Activated gamma-delta T cell treated with Interleukin-2 at 50 U/mL for 16 hours (primary cell): ENCODE data around the gene TMEM53.

ENCODE experiments used
- DNase-seq: peaks from one replicate; pipeline ENCODE4 v3.0.0-alpha.2; 2020

The TMEM53 gene

DNA sequence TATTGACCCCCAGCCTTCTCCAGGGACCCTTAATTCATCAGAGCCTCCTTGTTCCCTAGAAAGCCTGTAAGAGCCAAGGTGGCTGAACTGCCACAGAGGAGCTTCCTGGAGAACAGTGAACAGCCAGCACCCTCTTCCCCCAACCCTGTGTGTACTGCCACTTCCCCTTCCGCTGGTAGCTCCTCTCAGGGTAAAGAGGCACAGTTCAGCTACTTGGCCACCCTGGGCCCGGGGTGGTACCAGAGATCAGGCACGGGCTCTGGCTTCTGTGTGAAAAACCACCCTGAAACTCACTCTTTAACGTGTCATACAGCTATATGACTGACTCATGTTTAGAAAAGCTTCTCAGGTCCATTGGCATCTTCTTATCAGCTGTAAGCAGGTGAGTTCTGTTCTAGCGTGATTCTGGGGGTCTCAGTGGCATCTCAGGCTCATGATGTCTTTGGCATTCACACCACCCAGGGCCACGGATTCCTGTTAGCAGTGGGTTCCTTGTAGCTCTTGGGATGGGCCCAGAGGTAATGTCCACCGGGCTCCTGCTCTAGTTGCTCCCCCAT lies 22.6 kb upstream of the TMEM53 start:
- peak; percentile 58 for DNase-seq

- no peak for DNase-seq
Observed at GRCh38 chr1:44696101-44696500, 21.8 kb upstream of the TMEM53 start.

DNA sequence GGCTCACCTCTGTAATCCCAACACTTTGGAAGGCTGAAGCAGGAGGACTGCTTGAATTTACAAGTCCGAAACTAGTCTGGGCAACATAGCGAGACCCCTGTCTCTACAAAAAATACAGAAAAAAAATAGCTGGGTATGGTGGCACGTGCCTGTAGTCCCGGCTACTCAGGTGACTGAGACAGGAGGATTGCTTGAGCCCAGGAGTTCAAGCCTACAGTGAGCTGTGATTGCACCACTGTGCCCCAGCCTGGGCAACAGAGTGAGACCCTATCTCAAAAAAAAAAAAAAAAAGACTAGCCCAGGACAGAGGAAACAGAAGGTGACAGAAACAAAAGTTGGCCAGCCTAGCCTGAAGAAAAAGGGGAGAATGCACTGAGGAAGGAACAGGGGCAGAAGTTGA lies 21.4 kb upstream of the TMEM53 start:
- no peak for DNase-seq

DNA sequence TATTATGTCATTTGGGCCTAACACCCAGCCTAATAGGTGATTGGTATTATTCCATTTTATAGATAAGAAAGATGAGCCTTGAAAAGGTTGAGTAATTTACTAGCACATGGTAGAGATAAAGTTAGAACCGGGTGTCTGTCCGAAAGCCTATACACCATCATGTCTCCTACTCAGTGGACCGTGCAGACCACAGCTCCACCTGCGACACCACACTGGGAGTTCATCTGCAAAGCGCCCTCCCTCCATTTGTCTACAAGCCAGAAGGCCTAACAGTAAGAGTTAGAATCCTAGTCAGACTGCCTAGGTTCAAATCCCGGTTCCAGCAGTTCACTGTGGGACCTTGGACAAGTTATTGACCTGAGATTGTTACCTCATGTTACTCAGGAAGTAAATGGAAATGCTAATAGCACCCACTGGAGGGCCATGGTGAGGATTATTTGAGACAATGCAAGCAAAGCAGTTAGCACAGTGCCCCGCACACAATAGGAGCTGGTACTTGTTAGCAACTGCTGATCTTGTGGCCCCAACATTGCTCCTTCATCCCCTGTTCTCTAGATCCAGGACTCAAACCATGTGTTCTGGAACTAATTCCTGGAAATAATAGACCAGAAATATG lies 20.7 kb upstream of the TMEM53 start:
- DNase-seq, result no peak

GRCh38 chr1:44693900-44694299 lies 19.6 kb upstream of the TMEM53 start:
- DNase-seq, result no peak

GRCh38 chr1:44693159-44693558 lies 18.9 kb upstream of the TMEM53 start:
- DNase-seq, result no peak

- DNase-seq, result no peak
Observed at GRCh38 chr1:44689447-44689765, 15.1 kb upstream of the TMEM53 start.

DNA sequence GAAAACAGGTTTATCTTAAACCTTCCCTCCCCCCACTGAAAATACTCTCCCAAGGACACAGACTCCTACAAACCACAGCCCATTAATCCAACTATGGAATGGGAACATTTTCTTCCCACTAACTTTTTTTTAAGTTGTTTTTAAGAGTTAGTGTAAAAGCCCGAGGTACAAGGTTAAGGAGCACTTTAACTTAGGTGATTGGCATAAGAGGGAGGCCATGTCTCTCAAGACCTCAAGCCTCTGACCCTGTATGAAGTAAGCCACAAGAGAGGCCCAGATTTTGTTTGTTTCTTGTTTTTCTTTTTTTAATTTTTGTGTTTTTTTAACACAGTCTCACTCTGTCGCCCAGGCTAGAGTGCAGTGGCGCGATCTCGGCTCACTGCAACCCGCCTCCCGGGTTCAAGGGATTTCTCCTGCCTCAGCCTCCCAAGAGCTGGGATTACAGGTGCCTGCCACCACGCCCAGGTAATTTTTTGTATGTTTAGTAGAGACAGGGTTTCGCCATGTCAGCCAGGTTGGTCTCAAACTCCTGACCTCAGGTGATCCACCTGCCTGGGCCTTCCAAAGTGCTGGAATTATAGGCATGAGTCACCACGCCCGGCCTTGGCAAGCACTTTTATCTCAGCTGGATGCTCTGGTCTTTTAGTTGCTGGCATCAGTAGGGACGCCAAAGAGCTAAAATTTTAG lies 14.6 kb upstream of the TMEM53 start:
- DNase-seq, result no peak

- DNase-seq, result no peak
Observed at GRCh38 chr1:44685881-44686280, 11.6 kb upstream of the TMEM53 start.

DNA sequence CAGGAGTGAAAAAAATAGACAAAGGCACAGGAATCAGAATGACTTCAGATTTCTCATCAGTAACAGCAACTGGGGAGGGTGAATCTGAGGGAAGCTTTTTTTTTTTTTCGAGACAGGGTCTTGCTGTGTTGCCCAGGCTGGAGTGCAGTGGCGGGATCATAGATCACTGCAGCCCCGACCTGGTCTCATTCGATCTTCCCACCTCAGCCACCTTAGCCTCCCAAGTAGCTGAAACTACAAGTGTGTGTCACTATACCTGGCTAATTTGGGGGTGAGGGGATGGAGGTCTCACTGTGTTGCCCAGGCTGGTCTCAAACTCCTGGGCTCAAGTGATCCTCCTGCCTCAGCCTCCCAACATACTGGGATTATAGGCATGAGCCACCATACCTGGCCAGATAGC lies 10.9 kb upstream of the TMEM53 start:
- no peak for DNase-seq

DNA sequence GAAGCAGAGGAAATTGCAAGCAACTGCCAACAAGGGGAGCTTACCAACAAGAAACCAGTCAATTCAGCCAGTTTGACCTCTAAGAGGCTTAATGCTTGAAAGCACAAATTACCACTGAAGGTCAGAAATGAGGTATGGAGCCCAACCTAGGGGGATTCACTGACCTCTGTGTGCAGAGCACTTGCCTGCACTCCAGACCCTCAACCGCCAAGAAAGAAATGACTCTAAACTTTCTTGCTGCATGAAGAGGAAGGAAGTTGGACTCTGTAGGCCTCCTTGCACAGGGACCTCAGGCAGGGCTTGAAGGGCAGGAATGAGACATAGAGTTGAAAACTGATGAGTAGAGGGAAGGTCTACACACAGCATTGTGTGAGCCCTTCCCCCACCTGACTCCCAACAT lies 10.2 kb upstream of the TMEM53 start:
- DNase-seq, result no peak

DNA sequence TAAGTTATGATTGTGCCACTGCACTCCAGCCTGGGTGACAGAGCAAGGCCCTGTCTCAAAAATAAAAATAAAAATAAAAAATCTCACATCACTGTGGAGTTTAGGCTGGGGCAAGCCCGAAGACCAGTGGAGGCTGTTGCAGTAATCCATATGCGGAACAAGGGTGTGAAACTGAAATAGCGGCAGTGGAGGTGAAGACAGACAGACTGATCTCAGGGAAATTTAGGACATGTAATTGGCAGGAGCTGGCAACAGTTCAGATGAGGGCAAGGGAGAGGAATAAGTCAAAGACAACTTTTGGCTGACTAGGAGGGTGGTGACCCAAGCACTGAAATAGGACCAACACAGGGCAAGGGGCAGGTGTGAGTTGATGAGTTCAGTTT lies 8.6 kb upstream of the TMEM53 start:
- no peak for DNase-seq

- DNase-seq, result no peak
Observed at GRCh38 chr1:44681905-44682882, 7.9 kb upstream of the TMEM53 start.

GRCh38 chr1:44679468-44679867 lies 5.2 kb upstream of the TMEM53 start:
- no peak for DNase-seq

DNA sequence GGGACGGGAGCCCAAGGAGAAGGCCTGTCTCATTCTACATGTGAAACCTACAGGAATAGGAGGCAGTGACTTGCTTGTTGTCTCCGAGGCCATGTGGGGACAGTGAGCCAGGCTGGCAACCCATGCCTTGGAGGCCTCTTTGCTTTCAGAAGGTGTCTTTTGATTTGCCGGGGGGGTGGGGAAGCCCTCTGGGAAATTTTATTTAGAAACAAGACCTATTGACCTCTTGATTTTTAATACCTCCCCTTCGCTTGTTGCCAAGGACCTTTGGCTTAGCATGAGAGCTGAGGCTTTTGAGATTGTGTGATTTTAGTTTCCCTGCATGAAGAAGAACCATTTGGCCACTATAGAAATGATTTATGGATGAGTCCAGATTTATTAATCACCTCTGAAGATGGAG lies 4.3 kb upstream of the TMEM53 start:
- no peak for DNase-seq

- no peak for DNase-seq
Observed at GRCh38 chr1:44678120-44678519, 3.8 kb upstream of the TMEM53 start.

DNA sequence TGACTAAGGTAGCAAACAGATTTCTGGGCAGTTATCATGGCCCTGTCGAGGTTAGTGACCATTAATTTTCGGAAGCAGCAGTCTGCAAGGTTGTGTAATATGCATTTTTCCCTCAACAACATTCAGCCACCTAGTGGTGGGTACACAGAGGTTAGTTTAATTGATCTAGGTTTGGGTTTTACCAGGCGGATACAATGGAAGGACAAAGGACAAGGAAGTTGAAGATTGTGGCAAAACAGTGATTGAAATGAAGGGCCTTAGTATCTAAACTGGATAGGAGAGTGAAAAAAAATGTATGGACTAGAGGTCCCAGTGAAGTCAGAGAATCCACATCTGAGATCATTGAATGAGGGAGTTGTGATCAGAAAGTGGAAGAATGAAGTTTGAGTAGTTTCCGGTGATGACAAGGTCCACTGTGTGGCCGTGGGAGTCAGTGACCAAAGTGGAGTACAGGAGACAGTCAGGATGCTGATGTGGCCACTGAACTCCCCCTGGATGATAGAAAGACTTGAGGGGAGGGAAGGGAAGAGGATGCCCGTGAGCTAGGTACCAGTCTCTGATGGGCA lies 3.0 kb upstream of the TMEM53 start:
- DNase-seq, result no peak

DNA sequence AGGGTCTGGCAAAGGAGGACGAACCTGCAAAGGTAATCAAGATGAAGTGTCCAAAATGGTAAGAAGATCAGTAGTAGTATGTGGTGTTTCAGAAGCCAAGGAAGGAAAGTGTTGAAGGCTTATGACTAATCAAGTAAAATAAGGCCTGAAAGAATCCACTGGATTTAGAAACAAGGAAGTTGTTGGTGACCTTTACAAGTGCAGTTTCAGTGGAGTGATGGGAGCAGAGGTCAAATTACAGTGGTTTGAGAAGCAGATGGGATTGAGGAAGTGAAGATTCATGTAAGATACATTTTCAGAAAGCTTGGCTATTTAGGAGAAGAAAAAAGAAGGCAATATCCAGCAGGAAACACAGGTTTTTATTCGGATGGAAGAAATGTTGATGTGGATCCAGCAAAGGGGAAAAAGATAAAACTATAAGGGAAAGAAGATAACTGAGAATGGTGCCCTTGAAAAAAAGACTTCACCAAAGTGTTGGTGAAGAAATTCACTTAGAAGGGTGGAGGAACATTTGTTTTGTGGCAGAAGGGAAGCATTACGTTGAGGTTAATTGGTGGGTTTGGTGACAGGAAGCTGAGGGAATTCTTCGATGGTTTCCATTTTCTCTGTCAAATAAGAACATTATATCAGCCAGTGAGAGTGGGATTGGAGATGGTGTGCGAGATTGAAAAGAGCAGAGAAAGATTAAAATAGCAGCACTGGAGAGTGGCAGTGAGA lies 2.4 kb upstream of the TMEM53 start:
- no peak for DNase-seq

DNA sequence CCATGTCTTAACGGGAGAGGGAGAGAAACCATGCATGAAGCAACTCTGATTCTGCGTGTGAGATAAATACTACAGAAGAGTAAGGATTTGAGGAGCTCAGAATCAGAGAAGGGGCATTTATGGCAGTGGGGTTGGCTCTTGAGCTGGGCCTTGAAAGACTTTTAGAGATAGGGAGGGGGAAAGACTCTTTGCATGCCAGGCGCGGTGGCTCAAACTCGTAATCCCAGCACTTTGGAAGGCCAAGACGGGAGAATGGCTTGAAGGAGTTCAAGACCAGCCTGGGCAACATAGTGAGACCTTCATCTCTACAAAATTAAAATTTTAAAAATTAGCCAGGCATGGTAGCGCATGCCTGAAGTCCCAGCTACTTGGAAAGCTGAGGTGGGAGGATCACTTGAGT lies 905 bp upstream of the TMEM53 start:
- no peak for DNase-seq

- DNase-seq, result no peak
Observed at GRCh38 chr1:44673675-44674112, 587 bp downstream of the TMEM53 start.

DNA sequence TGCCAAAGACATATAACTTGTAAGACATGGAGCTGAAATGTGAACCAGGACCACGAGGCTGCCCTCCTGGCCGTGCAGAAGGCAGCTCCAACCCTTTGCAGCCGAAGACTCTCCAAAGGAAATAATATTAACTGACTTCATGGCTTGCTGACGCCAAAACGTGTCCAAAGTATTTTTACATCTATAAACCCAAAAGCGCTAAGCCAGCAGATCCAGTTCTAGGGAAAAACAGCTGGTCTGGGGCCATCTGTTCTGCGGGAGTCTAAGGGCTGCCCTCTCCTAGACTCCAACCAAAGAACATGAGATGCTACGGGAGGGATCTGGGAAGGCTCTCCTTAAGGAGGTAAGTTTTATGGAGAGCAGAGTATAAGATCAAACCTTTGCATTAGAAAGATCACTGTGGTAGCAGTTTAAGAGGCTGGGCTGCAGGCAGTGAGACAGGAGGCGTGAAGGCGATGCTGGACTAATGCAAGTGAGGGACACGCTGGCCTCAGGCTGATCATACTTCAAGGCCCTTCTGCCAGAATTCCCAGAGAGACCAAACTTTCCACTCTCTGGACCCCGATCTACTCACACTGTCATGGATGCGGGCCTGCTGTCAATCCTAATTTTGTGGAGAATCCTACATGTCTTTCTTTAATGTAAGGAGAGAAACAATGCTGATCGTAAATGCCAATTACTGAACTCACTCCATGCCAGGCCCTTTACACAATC lies 1.2 kb downstream of the TMEM53 start:
- no peak for DNase-seq
